K562 (cell line): ENCODE measurements around the gene GNPTAB. TPM values are rescaled to one million over a fixed set of nuclear protein-coding genes. Genes with fewer than 3 reads are reported as not detected.
A peak's percentile ranks its signal among the peaks of the same experiment; 100 is the strongest.

Experiments used
- ATF4 ChIP-seq: fragments of 450-650 bp; formaldehyde crosslinking; IDR thresholded peaks from 2 replicates; pipeline ENCODE4 v1.4.0; 2022; ENCODE audit warnings: mild to moderate bottlenecking, moderate library complexity
- CEBPG ChIP-seq, 3 experiments: fragments of 200-800 bp in 1 of 3; sonication (Bioruptor generic) in 1 of 3; sonication (generic) in 1 of 3; formaldehyde crosslinking in 1 of 3; IDR thresholded peaks in 2 of 3; conservative IDR thresholded peaks in 1 of 3; 2 replicates each; pipeline versions ENCODE4 v1.6.1 to v1.8.0; 2016 to 2022; ENCODE audit warnings: missing compliant biosample characterization in 2 of 3, missing genetic modification characterization in 2 of 3, mild to moderate bottlenecking in 1 of 3, missing genetic modification reagents in 1 of 3
- ERF ChIP-seq: fragments of 450-650 bp; formaldehyde crosslinking; IDR thresholded peaks from 2 replicates; pipeline ENCODE4 v1.4.0; 2020; ENCODE audit warnings: mild to moderate bottlenecking, mixed read lengths
- FOSL1 ChIP-seq: fragments of 200-800 bp; sonication (Bioruptor generic); conservative IDR thresholded peaks from 2 replicates; pipeline ENCODE4 v1.6.1; 2016; ENCODE audit warnings: missing genetic modification characterization, missing compliant biosample characterization
- FOXK1 ChIP-seq: sonication (generic); formaldehyde crosslinking; IDR thresholded peaks from 2 replicates; pipeline ENCODE4 v1.8.0; 2022; ENCODE audit warnings: missing genetic modification reagents, mild to moderate bottlenecking, borderline replicate concordance
- GMEB1 ChIP-seq: fragments of 250-450 bp; sonication (Bioruptor Pico); IDR thresholded peaks from 2 replicates; pipeline ENCODE4 v1.4.0; 2020; ENCODE audit warnings: mild to moderate bottlenecking
- JUND ChIP-seq, 2 experiments: IDR thresholded peaks; 2 replicates in 1 of 2; 3 replicates in 1 of 2; pipeline ENCODE4 v1.6.1; 2011; ENCODE audit warnings: borderline replicate concordance in 2 of 2, low read depth in 2 of 2, low read length in 2 of 2, improper control_type of control experiment in 1 of 2, missing biosample characterization in 1 of 2, missing genetic modification characterization in 1 of 2, missing genetic modification reagents in 1 of 2
- MBD1 ChIP-seq: fragments of 250-450 bp; sonication (Bioruptor Pico); IDR thresholded peaks from 2 replicates; pipeline ENCODE4 v1.8.0; 2022; ENCODE audit warnings: inconsistent platforms
- MXI1 ChIP-seq: IDR thresholded peaks from 2 replicates; pipeline ENCODE4 v1.6.1; 2011; ENCODE audit warnings: low read depth, mild to moderate bottlenecking, improper control_type of control experiment, low read length
- NCOA2 ChIP-seq, 2 experiments: fragments of 450-650 bp; IDR thresholded peaks; 2 replicates each; pipeline ENCODE4 v1.6.1; 2018; ENCODE audit warnings: mild to moderate bottlenecking in 2 of 2, moderate library complexity in 1 of 2; ENCODE audit not compliant: partially characterized antibody in 2 of 2
- NR2C2 ChIP-seq, 2 experiments: fragments of 200-800 bp in 1 of 2; sonication (Bioruptor generic) in 1 of 2; sonication (generic) in 1 of 2; formaldehyde crosslinking in 1 of 2; IDR thresholded peaks; 2 replicates each; pipeline versions ENCODE4 v1.6.1 to v1.8.0; 2016 to 2022; ENCODE audit warnings: mild to moderate bottlenecking in 1 of 2, missing compliant biosample characterization in 1 of 2, missing genetic modification characterization in 1 of 2, missing genetic modification reagents in 1 of 2
- POLR2AphosphoS2 ChIP-seq: IDR thresholded peaks from 2 replicates; pipeline ENCODE4 v1.6.1; 2012; ENCODE audit warnings: low read length, improper control_type of control experiment
- RBM15 ChIP-seq: fragments of 200-400 bp; formaldehyde crosslinking; IDR thresholded peaks from 2 replicates; pipeline ENCODE4 v1.6.1; 2018; ENCODE audit warnings: mild to moderate bottlenecking, low read length, moderate library complexity; ENCODE audit not compliant: insufficient read depth
- RFX7 ChIP-seq: fragments of 250-450 bp; sonication (Bioruptor Pico); IDR thresholded peaks from 2 replicates; pipeline ENCODE4 v1.5.1; 2021; ENCODE audit warnings: mild to moderate bottlenecking
- TBP ChIP-seq: optimal IDR thresholded peaks from 2 replicates; pipeline ENCODE3; 2011; ENCODE audit warnings: low read depth, low read length, improper control_type of control experiment
- ZNF263 ChIP-seq: sonication (generic); formaldehyde crosslinking; IDR thresholded peaks from 2 replicates; pipeline ENCODE4 v1.8.0; 2022; ENCODE audit warnings: mild to moderate bottlenecking, missing genetic modification reagents, borderline replicate concordance
- ZNF445 ChIP-seq: fragments of 250-450 bp; sonication (Bioruptor Pico); IDR thresholded peaks from 2 replicates; pipeline ENCODE4 v1.4.0; 2020; ENCODE audit warnings: low read depth, mild to moderate bottlenecking, moderate library complexity
- ZNF76 ChIP-seq: fragments of 250-450 bp; sonication (Bioruptor Pico); IDR thresholded peaks from 2 replicates; pipeline ENCODE4 v1.4.0; 2020; ENCODE audit warnings: mild to moderate bottlenecking, moderate library complexity, borderline replicate concordance
- polyA plus RNA-seq, 8 experiments: library from polyadenylated mRNA; depleted of rRNA in 4 of 8; stranded (reverse) in 5 of 8; unstranded in 3 of 8; fragments of >200 nt; fragmentation: Nextera tagmentation in 2 of 8; fragmentation: Illumina TruSeq in 1 of 8; extraction: Ambion mirVana in 2 of 8; extraction: Trizol in 1 of 8; gene quantifications; 2 replicates each; pipeline versions ENCODE4 v1.2.1 to v1.2.3, GENCODE V29; 2011 to 2014; ENCODE audit warnings: inconsistent platforms in 1 of 8, missing spikeins in 1 of 8
- total RNA-seq, 7 experiments: library from RNA; depleted of rRNA in 6 of 7; stranded (reverse); fragments of >200 nt in 6 of 7; fragmentation: Illumina TruSeq in 2 of 7; extraction: Trizol in 2 of 7; gene quantifications; 2 replicates each; pipeline versions ENCODE4 v1.2.1 to v1.2.3, GENCODE V29; 2011 to 2021; ENCODE audit warnings: low replicate concordance in 1 of 7
- TF ChIP-seq, protein P1 (sequence below): fragments of 450-650 bp; IDR thresholded peaks from 2 replicates; pipeline ENCODE4 v1.6.1; 2018; ENCODE audit not compliant: partially characterized antibody

Gene GNPTAB
- total and polyA plus RNA-seq, 9 of the 15 experiments (the other 6 are each of a cell fraction or from before 2014, with no cell fraction given): 5.9 to 23.2 (median 19.3) TPM

GRCh38 chr12:101857043-101857558 is 26.3 kb upstream of the GNPTAB start (continued):
- TF ChIP-seq ERF (CRISPR knock-in tag) (no peak), POLR2AphosphoS2 (no peak), ZNF263 (CRISPR knock-in tag) (no peak), JUND (IDR thresholded peaks at IDR 0.05; ENCODE audit: borderline replicate concordance, low read depth, low read length) (0 out of 2 replicates have a peak, but pooled peaks have one; percentile 8), JUND (tag; IDR thresholded peaks at IDR 0.05; ENCODE audit: borderline replicate concordance, low read depth, low read length) (no peak), MBD1 (CRISPR knock-in tag) (no peak), RFX7 (CRISPR knock-in tag) (no peak), RBM15 (no peak), FOXK1 (CRISPR knock-in tag) (no peak), ATF4 (CRISPR knock-in tag) (no peak), GMEB1 (CRISPR knock-in tag) (no peak), NCOA2 (IDR thresholded peaks at IDR 0.05; ENCODE audit: partially characterized antibody in 2 of 2) (no peak), FOSL1 (peak; percentile 61), CEBPG (CRISPR knock-in tag; IDR thresholded peaks at IDR 0.05) (no peak), CEBPG (tag; conservative IDR thresholded peaks at IDR 0.05 in 1 of 2, IDR thresholded peaks at IDR 0.05 in 1 of 2) (peak; percentile 74 to 83), MXI1 (no peak), ZNF445 (CRISPR knock-in tag) (no peak), NR2C2 (CRISPR knock-in tag; IDR thresholded peaks at IDR 0.05) (no peak), NR2C2 (tag; IDR thresholded peaks at IDR 0.05) (peak; percentile 42; the same call in 1 of the 2 replicates), ZNF76 (CRISPR knock-in tag) (no peak), TBP (no peak)
- TF ChIP-seq, protein P1, sequence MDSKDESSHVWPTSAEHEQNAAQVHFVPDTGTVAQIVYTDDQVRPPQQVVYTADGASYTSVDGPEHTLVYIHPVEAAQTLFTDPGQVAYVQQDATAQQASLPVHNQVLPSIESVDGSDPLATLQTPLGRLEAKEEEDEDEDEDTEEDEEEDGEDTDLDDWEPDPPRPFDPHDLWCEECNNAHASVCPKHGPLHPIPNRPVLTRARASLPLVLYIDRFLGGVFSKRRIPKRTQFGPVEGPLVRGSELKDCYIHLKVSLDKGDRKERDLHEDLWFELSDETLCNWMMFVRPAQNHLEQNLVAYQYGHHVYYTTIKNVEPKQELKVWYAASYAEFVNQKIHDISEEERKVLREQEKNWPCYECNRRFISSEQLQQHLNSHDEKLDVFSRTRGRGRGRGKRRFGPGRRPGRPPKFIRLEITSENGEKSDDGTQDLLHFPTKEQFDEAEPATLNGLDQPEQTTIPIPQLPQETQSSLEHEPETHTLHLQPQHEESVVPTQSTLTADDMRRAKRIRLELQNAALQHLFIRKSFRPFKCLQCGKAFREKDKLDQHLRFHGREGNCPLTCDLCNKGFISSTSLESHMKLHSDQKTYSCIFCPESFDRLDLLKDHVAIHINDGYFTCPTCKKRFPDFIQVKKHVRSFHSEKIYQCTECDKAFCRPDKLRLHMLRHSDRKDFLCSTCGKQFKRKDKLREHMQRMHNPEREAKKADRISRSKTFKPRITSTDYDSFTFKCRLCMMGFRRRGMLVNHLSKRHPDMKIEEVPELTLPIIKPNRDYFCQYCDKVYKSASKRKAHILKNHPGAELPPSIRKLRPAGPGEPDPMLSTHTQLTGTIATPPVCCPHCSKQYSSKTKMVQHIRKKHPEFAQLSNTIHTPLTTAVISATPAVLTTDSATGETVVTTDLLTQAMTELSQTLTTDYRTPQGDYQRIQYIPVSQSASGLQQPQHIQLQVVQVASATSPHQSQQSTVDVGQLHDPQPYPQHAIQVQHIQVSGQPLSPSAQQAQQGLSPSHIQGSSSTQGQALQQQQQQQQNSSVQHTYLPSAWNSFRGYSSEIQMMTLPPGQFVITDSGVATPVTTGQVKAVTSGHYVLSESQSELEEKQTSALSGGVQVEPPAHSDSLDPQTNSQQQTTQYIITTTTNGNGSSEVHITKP: peak; percentile 53
